Nephron (organoid): ENCODE results near the gene HERPUD1.

Experiments used
- H3K27ac Mint-ChIP-seq, 3 experiments: 2 replicates each; pipeline ENCODE4 v1.8.0; 2020; ENCODE audit warnings: mixed read lengths in 3 of 3, mild to moderate bottlenecking in 2 of 3, moderate library complexity in 1 of 3
- H3K27me3 Mint-ChIP-seq: 2 replicates; pipeline ENCODE4 v1.8.0; 2021; ENCODE audit warnings: low read depth, mild to moderate bottlenecking, moderate library complexity, mixed read lengths
- H3K36me3 Mint-ChIP-seq: 2 replicates; pipeline ENCODE4 v1.8.0; 2020; ENCODE audit warnings: low read depth, mixed read lengths
- H3K4me1 Mint-ChIP-seq: 2 replicates; pipeline ENCODE4 v1.8.0; 2020; ENCODE audit warnings: mixed read lengths
- H3K4me3 Mint-ChIP-seq, 3 experiments: 2 replicates each; pipeline ENCODE4 v1.8.0; 2020; ENCODE audit warnings: mild to moderate bottlenecking in 3 of 3, mixed read lengths in 3 of 3, moderate library complexity in 2 of 3
- H3K9me3 Mint-ChIP-seq: 2 replicates; pipeline ENCODE4 v1.8.0; 2020; ENCODE audit warnings: mixed read lengths
- CTCF ChIP-seq, 3 experiments: fragments of 200-600 bp; sonication (generic); IDR thresholded peaks; one replicate each; pipeline ENCODE4 v1.5.0; 2021; ENCODE audit warnings: antibody characterized with exemption in 3 of 3; ENCODE audit not compliant: unreplicated experiment in 3 of 3

Gene HERPUD1

DNA sequence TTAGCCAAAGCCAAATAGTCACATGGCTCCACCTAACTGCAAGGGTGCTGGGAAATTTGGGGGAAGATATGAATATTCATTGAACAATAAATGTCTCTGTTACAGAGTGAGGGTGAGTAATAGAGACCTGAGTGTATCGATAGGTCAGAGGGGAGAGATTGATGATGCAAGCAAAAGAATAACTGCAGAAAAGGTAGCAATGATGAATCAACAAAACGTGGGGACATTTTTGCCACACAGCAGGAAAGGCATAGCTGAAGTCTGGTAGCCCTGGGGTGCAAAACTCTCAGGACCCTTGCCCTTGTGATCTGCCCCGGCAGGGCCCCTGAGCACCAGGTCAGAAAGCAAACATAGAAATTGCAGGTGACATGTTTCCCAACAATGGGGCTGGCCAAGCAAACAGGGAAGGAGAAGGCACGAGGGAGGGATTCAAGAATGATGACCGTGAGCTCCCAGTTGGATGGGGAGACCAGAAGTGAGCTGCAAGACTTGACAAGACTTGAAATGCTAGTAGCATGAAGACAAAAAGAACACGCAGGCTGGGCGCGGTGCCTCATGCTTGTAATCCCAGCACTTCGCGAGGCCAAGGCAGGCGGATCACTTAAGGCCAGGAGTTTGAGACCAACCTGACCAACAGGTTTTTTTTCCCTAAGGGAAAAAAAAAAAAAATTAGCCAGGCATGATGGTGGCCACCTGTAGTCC is 12.7 kb upstream of the HERPUD1 start:
- no peak for TF ChIP-seq CTCF (IDR thresholded peaks at IDR 0.05; ENCODE audit: unreplicated experiment in 3 of 3)
- Mint-ChIP-seq H3K27me3 (no peaks in the 10 kb centered on the region), H3K4me1 (peaks cover 27% of the 10 kb centered on the region), H3K4me3 (no peak overlapping the region), H3K27ac (no peak overlapping the region), H3K36me3 (no peaks in the 10 kb centered on the region), H3K9me3 (no peaks in the 10 kb centered on the region)

- Mint-ChIP-seq H3K4me1 (peaks cover 11% of the 10 kb centered on the region), H3K9me3 (no peaks in the 10 kb centered on the region), H3K36me3 (no peaks in the 10 kb centered on the region), H3K4me3 (no peak overlapping the region), H3K27ac (no peak overlapping the region), H3K27me3 (no peaks in the 10 kb centered on the region)
- TF ChIP-seq CTCF (IDR thresholded peaks at IDR 0.05; ENCODE audit: unreplicated experiment in 3 of 3): no peak
Measured at GRCh38 chr16:56921571-56921970, 10.4 kb upstream of the HERPUD1 start.

DNA sequence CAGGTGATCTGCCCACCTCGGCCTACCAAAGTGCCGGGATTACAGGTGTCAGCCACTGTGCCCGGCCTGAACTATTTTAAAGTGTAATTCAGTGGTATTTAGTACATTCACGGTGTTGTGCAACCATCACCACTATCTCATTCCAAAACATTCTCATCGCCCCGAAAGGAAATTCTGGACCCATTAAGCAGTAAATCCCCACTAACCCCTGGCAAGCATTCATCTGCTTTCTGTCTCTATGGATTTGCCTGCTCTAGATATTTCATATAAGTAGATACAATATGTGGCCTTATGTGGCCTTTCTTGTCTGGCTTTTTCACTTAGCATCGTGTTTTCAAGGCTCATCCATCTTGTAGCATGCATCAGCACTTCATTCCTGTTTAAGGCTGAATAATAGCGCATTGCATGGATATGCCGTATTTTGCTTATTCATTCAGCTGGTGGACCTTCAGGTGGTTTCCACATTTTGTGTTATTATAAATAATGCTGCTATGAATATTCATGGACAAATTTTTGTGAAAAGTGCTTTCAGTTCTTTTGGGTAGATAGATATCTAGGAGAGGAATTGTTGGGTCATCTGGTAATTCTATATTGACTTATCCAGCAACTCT is 8.4 kb upstream of the HERPUD1 start:
- no peak overlapping the region for H3K4me3 Mint-ChIP-seq
- H3K27me3 Mint-ChIP-seq: no peaks in the 10 kb centered on the region
- no peak for TF ChIP-seq CTCF (IDR thresholded peaks at IDR 0.05; ENCODE audit: unreplicated experiment in 3 of 3)
- H3K4me1 Mint-ChIP-seq: no peaks in the 10 kb centered on the region
- no peaks in the 10 kb centered on the region for H3K36me3 Mint-ChIP-seq
- no peaks in the 10 kb centered on the region for H3K9me3 Mint-ChIP-seq
- H3K27ac Mint-ChIP-seq: peak overlapping the region in 1 of 3 experiments; percentile 57

DNA sequence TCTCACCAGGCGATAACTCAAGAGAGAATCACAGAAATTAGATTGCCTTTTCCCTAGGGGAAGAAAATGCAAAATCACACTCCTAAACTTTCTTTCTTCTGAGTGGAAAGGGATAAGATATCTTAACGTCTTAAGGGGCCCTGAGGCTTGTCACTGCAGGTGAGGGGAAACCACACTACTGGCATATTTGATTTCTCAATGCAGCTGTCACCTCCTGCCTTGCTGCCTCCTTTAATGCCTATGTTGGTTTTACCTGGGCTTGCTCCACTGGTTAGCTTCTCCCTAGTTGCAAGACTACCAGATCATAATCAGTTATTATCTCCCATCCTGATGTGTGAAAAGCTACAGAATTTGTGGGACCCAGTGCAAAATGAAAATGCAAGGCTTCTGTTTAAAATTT is 4.5 kb upstream of the HERPUD1 start:
- no peak for TF ChIP-seq CTCF (IDR thresholded peaks at IDR 0.05; ENCODE audit: unreplicated experiment in 3 of 3)
- Mint-ChIP-seq H3K4me1 (peaks cover 7% of the 10 kb centered on the region), H3K4me3 (no peak overlapping the region), H3K36me3 (no peaks in the 10 kb centered on the region), H3K27me3 (no peaks in the 10 kb centered on the region), H3K27ac (no peak overlapping the region), H3K9me3 (no peaks in the 10 kb centered on the region)

- Mint-ChIP-seq H3K4me1 (peaks cover 22% of the 10 kb centered on the region), H3K36me3 (no peaks in the 10 kb centered on the region), H3K27ac (peak overlapping the region in 1 of 3 experiments; percentile 41), H3K27me3 (no peaks in the 10 kb centered on the region), H3K9me3 (no peaks in the 10 kb centered on the region), H3K4me3 (peak overlapping the region in 2 of 3 experiments; percentile 38 to 69)
- TF ChIP-seq CTCF (IDR thresholded peaks at IDR 0.05; ENCODE audit: unreplicated experiment in 3 of 3): no peak
Measured at GRCh38 chr16:56929639-56930038, 2.3 kb upstream of the HERPUD1 start.
